SK-N-SH (cell line): ENCODE measurements around the gene PRRT4.

Experiments used
- EZH2phosphoT487 ChIP-seq: fragments of 200-600 bp; sonication (generic); IDR thresholded peaks from 2 replicates; pipeline ENCODE4 v1.6.1; 2017; ENCODE audit warnings: low read depth, mixed run types, mild to moderate bottlenecking, antibody characterized with exemption, moderate library complexity, borderline replicate concordance
- GABPA ChIP-seq: IDR thresholded peaks from 2 replicates; pipeline ENCODE4 v1.4.0; 2012; ENCODE audit warnings: low read depth, mild to moderate bottlenecking
- MXI1 ChIP-seq: IDR thresholded peaks from 2 replicates; pipeline ENCODE4 v1.6.1; 2012; ENCODE audit warnings: mild to moderate bottlenecking, low read depth, low read length, improper control_type of control experiment
- POLR2AphosphoS5 ChIP-seq: IDR thresholded peaks from 2 replicates; pipeline ENCODE4 v1.6.1; 2012; ENCODE audit warnings: low read depth, low read length
- TF ChIP-seq, protein P1 (sequence below): fragments of 200-600 bp; sonication (generic); IDR thresholded peaks from 2 replicates; pipeline ENCODE4 v1.6.1; 2017; ENCODE audit warnings: antibody characterized with exemption, mild to moderate bottlenecking, moderate library complexity
- TF ChIP-seq, protein P2 (sequence below): IDR thresholded peaks from 2 replicates; pipeline ENCODE4 v1.4.0; 2012; ENCODE audit warnings: low read depth, borderline replicate concordance

DNA sequence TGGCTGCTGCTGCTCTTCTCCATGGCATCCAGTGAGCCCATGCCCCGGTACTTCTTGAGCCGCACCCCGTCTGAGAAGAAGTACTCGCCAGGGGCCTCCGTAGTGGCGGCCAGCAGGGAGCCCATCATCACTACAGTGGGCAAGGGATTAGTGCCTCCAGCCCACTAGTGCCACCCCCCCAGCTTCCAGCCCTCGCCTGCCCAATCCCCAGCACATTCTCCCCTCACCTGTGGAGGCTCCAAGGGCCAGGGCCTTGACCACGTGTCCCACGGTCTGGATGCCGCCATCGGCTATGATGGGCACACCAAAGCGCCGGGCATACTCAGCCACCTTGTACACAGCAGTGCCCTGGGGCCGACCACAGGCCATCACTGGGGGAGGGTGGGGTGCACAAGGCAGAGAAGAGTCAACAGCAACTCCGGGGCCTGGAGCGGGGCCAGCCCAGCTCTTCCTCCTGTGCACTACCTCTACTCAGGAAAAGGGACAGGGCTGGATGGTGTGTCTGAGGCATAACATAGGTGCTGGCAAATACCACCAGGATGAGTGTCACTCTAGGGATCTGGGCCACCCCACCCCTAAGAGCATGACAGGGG is 33.5 kb upstream of the PRRT4 start:
- TF ChIP-seq POLR2AphosphoS5 (no peak), EZH2phosphoT487 (no peak), MXI1 (no peak), GABPA (no peak)
- TF ChIP-seq, protein P1, sequence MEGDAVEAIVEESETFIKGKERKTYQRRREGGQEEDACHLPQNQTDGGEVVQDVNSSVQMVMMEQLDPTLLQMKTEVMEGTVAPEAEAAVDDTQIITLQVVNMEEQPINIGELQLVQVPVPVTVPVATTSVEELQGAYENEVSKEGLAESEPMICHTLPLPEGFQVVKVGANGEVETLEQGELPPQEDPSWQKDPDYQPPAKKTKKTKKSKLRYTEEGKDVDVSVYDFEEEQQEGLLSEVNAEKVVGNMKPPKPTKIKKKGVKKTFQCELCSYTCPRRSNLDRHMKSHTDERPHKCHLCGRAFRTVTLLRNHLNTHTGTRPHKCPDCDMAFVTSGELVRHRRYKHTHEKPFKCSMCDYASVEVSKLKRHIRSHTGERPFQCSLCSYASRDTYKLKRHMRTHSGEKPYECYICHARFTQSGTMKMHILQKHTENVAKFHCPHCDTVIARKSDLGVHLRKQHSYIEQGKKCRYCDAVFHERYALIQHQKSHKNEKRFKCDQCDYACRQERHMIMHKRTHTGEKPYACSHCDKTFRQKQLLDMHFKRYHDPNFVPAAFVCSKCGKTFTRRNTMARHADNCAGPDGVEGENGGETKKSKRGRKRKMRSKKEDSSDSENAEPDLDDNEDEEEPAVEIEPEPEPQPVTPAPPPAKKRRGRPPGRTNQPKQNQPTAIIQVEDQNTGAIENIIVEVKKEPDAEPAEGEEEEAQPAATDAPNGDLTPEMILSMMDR, result no peak
- TF ChIP-seq, protein P2, sequence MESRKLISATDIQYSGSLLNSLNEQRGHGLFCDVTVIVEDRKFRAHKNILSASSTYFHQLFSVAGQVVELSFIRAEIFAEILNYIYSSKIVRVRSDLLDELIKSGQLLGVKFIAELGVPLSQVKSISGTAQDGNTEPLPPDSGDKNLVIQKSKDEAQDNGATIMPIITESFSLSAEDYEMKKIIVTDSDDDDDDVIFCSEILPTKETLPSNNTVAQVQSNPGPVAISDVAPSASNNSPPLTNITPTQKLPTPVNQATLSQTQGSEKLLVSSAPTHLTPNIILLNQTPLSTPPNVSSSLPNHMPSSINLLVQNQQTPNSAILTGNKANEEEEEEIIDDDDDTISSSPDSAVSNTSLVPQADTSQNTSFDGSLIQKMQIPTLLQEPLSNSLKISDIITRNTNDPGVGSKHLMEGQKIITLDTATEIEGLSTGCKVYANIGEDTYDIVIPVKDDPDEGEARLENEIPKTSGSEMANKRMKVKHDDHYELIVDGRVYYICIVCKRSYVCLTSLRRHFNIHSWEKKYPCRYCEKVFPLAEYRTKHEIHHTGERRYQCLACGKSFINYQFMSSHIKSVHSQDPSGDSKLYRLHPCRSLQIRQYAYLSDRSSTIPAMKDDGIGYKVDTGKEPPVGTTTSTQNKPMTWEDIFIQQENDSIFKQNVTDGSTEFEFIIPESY, result no peak
